Measurements from ENCODE around the gene MROH9. TPM values are rescaled to one million over a fixed set of nuclear protein-coding genes. Genes with fewer than 3 reads are reported as not detected.
"Not testable (repeated sequence)": the region's sequence is repeated elsewhere in the genome, so short reads cannot be mapped to it uniquely, and the experiment has no call there.

The MROH9 gene, protein sequence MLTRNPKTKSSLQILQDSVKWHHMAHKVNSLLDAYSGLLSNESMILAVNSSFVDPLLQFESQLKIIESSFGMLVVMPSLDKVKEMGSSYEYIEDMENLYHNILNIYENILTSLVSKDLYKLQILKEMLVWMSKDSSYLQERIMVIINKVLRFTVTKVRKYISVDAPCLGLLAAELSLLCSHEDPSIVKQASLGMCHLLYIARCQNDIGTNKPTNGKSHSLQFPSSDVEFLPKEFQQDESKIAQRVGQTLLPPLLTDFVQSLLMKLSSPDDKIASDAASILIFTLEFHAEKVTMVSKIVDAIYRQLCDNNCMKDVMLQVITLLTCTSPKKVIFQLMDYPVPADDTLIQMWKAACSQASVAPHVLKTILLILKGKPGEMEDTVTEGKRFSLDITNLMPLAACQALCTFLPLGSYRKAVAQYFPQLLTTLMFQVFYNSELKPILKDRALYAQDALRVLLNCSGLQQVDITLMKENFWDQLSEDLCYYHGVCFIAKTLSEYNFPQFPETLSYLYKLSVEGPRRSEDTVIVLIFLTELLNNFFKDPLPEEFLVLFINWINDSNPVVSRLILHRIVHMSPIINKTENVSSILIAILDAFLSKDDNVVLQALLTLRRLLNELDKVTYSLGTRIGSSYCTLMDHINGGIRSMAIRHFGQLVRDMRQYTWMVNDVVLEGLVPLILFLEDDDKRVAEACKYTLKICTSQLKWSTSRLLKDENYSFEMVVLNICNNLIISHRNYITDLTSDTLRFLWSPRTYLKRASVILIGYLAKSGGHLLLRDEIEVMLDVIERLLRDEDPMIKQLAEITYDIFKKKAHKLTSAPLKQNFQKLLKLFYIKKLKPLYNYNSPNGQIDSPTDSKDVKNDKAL
- 0.12 TPM for polyA plus RNA-seq (2013, experiment 1 of 2; ENCODE audit: insufficient read length)
- 0.17 TPM for polyA plus RNA-seq (2013, experiment 2 of 2; ENCODE audit: insufficient read length)

GRCh38 chr1:170935231-170935630 is at the start of gene MROH9:
MROH9 (plus strand) TSS chr1:170935534; CDS start chr1:170945557, 10,023 bp downstream.
- no peak for DNase-seq

- DNase-seq: peak; percentile 52
Observed at GRCh38 chr1:170885551-170885950, 49.8 kb upstream of the MROH9 start.

- no peak for DNase-seq
Observed at GRCh38 chr1:170886460-170886859, 48.9 kb upstream of the MROH9 start.

- no peak for DNase-seq
Observed at GRCh38 chr1:170887726-170888125, 47.6 kb upstream of the MROH9 start.

DNA sequence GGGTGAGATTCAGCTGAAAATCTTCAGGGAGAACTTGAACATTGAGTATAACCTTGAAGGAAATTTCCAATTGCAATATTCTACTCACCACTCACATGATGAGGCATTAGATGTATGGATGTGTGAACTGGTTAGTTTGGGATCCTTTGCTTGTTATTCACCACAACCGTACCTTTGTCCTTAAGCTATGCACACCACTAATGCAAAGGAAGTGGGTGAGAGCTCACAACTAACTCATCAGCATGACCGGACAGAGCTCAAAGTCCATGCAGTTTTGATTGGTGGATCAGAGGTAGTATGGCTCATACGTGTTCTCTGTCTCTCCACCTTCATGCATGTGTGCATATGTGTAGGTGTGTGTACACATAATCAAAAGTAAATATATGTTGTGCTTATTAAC is 43.5 kb upstream of the MROH9 start:
- no peak for DNase-seq

- DNase-seq: peak; percentile 55
Observed at GRCh38 chr1:170893655-170894297, 41.6 kb upstream of the MROH9 start.

GRCh38 chr1:170903961-170904360 is 31.4 kb upstream of the MROH9 start:
- no peak for DNase-seq

DNA sequence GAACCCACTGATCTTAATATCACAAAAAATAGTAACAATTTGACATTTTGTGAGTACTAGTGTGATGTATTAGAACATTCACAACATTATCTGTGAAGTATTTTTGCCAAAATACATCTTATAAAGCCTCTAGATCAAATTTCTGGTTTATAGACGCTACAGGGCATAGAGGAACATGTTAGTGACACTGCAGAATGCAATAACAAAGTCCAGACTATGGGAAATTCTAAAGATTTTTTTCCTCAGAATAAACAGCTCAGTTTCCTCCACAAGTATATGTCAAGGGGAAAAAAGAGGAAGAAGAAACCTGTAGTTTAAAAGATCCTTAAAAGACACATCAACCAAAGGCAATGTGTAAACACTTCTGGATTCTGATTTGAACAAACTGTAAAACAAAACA is 26.4 kb upstream of the MROH9 start:
- no peak for DNase-seq

GRCh38 chr1:170910273-170910672 is 25.1 kb upstream of the MROH9 start:
- peak; percentile 72 for DNase-seq

DNA sequence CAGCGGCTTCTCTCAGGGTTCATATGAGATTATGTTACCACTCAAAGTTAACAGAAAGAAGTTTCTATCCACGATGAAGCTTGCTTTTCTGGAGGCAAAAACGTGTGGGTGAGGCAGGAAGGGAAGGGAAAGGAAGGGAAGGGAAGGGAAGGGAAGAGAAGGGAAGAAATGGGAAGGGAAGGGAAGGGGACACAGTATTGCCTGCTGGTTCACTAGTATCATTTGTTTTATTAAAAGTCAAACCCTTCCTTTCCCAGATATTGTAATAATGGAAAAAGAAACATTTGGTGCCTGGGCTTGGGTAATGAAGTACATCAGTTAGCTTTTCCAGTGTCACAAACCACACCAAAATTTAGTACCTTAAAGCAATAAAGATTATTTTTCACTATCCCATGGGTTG is 18.0 kb upstream of the MROH9 start:
- DNase-seq: no peak

- not testable (repeated sequence) for DNase-seq
Observed at GRCh38 chr1:170924656-170925055, 10.7 kb upstream of the MROH9 start.

- peak; percentile 16 for DNase-seq
Observed at GRCh38 chr1:170927955-170928840, 7.1 kb upstream of the MROH9 start.

DNA sequence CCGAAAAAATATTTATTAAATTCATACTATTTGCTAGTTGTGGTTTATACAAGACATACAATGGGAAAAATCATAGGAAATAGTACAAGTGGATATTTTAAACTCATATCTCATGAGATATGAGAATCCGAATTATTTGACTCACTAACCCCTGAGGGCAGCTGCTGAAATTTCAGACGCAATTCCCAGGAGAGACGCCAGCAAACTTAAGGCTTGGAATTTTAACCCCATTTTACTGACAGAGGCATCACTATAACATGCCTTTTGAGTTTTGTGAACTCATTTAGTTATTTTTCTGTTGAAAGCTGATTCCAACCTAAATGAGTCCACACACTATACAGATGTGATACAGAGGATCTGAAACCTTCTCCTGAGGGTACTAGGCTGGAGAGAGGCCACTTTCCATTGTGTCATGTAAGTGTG is 5.9 kb upstream of the MROH9 start:
- peak; percentile 89 for DNase-seq

- DNase-seq: peak; percentile 82
Observed at GRCh38 chr1:170929835-170930554, 5.3 kb upstream of the MROH9 start.

- no peak for DNase-seq
Observed at GRCh38 chr1:170931650-170932049, 3.7 kb upstream of the MROH9 start.

DNA sequence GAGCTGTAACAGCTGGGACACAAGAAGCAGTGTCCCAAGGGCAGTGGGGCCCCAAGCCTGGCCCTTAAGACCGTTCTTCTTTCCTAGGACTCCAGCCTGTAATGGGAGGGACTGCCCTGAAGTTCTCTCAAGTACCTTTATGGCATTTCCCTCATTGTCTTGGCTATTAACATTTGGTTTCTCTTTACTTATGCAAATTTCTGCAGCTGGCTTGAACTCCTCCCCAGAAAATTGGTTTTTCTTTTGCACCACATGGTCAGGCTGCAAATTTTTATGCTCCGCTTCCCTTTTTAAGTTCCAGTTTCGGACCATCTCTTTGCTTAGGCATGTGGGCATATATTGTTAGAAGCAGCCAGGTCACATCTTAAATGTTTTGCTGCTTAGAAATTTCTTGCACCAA is 3.1 kb upstream of the MROH9 start:
- no peak for DNase-seq

DNA sequence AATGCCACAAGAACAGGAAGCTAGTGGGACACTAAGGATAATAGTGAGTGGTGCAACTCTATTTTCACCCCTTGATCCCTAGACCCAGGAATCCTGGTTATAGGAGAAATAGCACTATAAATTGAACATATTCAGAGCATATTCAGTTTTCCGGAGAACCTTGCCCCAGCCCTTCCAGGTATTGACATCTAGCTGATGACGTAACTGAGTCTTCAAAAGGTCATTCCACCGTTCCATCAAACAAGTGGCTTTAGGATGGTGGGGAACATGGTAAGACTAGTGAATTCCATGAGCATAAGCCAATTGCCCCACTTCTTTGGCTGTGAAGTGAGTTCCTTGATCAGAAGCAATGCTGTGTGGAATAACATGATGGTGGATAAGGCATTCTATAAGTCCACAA is 2.9 kb downstream of the MROH9 start:
- no peak for DNase-seq

DNA sequence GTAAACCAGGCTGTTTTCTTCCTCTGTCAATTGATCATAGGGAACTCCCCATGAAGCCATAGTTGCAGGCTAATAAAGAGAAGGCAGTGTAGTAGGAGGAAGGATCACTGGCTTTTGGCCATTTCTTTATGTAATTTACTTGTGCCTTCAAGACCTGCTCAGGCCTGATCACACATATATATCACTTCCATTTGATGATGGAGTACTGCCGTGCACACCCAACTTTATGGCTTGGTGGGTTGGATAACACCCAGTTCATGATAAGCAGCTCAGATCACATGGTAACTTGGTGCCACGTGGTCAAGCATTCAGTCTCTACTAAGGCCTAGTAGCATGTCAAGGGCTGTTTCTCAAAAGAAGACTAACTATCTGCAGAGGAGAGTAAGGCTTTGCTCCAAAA is 4.1 kb downstream of the MROH9 start:
- no peak for DNase-seq

DNA sequence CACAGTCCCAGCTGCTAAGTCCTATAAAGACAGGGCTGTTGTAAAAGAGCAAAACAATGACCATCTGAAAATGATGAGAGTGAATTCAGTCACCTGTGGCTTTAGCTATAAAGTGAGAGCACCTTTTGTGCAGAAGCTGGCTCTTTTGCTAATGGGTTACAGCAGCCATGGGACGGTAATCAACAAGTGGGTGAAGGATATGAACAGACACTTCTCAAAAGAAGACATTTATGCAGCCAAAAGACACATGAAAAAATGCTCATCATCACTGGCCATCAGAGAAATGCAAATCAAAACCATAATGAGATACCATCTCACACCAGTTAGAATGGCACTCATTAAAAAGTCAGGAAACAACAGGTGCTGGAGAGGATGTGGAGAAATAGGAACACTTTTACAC is 16.4 kb downstream of the MROH9 start:
- DNase-seq: not testable (repeated sequence)

- peak; percentile 64 for DNase-seq
Observed at GRCh38 chr1:170959385-170959784, 24.1 kb downstream of the MROH9 start.

- no peak for DNase-seq
Observed at GRCh38 chr1:170964506-170964905, 29.2 kb downstream of the MROH9 start.
